Body of pancreas (tissue), 4 donors: ENCODE results near the gene ADAM33.

ENCODE experiments used
- CTCF ChIP-seq, 7 experiments: fragments of 450-650 bp in 4 of 7; fragments of 200-600 bp in 3 of 7; sonication (generic) in 3 of 7; IDR thresholded peaks; one replicate each; pipeline ENCODE4 v1.5.1; 2016 to 2019; ENCODE audit warnings: antibody characterized with exemption in 7 of 7
- POLR2A ChIP-seq, 3 donors: fragments of 450-650 bp; IDR thresholded peaks; one replicate each; pipeline ENCODE4 v1.6.1; 2016; ENCODE audit warnings: antibody characterized with exemption in 3 of 3, mild to moderate bottlenecking in 2 of 3

GRCh38 chr20:3705970-3706739 is 24.3 kb upstream of the ADAM33 start:
- TF ChIP-seq CTCF (IDR thresholded peaks at IDR 0.05) (no peak), POLR2A (IDR thresholded peaks at IDR 0.05) (no peak)
